BJ (cell line): ENCODE measurements around the gene N4BP2L2. TPM values are rescaled to one million over a fixed set of nuclear protein-coding genes. Genes with fewer than 3 reads are reported as not detected.
A peak's percentile ranks its signal among the peaks of the same experiment; 100 is the strongest.

Experiments used
- CTCF ChIA-PET: fragments of 350-600 bp; formaldehyde crosslinking; extraction: SDS; loops from one replicate; lab custom pipeline; 2021; ENCODE audit warnings: antibody characterized with exemption, inconsistent platforms; lab: Yijun Ruan, JAX
- POLR2A ChIA-PET: fragments of 300-600 bp; sonication (Branson Sonifier 250); formaldehyde crosslinking; extraction: SDS; loops from one replicate; lab custom pipeline; 2021; ENCODE audit warnings: antibody characterized with exemption; lab: Charles Lee
- DNase-seq: peaks from one replicate; pipeline ENCODE4 v3.0.0-alpha.2; 2011; ENCODE audit warnings: low read depth
- H3K27me3 ChIP-seq: 2 replicates; pipeline ENCODE4 v1.6.0; 2011; ENCODE audit warnings: low read length; ENCODE audit not compliant: control insufficient read depth, insufficient read depth
- H3K36me3 ChIP-seq: 2 replicates; pipeline ENCODE4 v1.5.1; 2011; ENCODE audit warnings: low read length; ENCODE audit not compliant: control insufficient read depth, insufficient read depth
- H3K4me3 ChIP-seq: 2 replicates; pipeline ENCODE4 v1.5.1; 2011; ENCODE audit warnings: low read depth, mild to moderate bottlenecking, control low read depth, low read length
- polyA plus RNA-seq: library from polyadenylated mRNA; depleted of rRNA; stranded (reverse); fragments of >200 nt; gene quantifications from 2 replicates; pipeline ENCODE4 v1.2.3, GENCODE V29; 2011
- TF ChIP-seq, protein P1 (sequence below): IDR thresholded peaks from 2 replicates; pipeline ENCODE4 v1.5.1; 2011; ENCODE audit warnings: low read depth, mild to moderate bottlenecking, control low read depth, inconsistent platforms, low read length, moderate library complexity; ENCODE audit not compliant: insufficient read depth

N4BP2L2 gene
- polyA plus RNA-seq, 1 experiment, result 16.5 TPM

DNA sequence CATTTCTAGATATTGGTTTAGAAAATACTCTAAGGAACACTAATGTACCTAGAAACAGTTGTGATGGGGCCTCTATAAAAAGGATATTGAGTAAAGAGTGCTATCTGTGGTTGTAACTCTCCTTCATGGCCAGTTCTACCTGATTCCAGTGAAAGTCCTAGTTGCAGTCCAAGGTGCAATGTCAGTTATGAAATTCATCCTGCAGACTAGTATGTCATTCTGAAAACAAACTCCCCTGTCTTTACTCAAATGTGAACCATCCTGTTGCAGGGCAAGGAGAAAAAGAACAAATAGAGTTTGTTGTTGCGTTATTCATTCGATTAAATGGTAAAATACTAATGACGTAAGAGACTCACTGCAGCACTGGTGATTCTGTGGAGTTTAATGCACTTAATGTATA, 92.4 kb downstream of the N4BP2L2 start:
- no peaks in the 10 kb centered on the region for H3K36me3 ChIP-seq
- TF ChIP-seq, protein P1, sequence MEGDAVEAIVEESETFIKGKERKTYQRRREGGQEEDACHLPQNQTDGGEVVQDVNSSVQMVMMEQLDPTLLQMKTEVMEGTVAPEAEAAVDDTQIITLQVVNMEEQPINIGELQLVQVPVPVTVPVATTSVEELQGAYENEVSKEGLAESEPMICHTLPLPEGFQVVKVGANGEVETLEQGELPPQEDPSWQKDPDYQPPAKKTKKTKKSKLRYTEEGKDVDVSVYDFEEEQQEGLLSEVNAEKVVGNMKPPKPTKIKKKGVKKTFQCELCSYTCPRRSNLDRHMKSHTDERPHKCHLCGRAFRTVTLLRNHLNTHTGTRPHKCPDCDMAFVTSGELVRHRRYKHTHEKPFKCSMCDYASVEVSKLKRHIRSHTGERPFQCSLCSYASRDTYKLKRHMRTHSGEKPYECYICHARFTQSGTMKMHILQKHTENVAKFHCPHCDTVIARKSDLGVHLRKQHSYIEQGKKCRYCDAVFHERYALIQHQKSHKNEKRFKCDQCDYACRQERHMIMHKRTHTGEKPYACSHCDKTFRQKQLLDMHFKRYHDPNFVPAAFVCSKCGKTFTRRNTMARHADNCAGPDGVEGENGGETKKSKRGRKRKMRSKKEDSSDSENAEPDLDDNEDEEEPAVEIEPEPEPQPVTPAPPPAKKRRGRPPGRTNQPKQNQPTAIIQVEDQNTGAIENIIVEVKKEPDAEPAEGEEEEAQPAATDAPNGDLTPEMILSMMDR, result no peak
- ChIA-PET CTCF (no interaction called here), POLR2A (no interaction called here)
- DNase-seq, result no peak
- H3K4me3 ChIP-seq, result no peak overlapping the region
- H3K27me3 ChIP-seq, result no peaks in the 10 kb centered on the region

DNA sequence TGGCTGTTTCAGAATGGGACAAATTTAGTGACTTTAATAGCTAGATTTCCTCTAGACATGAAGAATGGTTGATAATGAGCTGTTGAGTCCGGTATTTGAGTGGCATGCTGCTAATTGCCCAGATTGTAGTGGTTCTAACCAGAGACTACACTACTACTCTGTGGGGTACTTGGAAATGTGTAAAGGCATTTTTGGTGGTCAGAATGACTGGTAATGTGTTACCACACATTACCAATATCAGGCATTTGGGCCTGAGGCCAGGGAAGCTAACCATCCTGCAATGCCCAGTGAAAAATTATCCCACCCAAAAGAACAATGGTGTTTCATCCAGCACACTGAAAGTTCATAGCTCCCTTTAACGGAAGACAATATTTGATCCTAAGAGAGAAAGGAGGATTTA, 93.1 kb downstream of the N4BP2L2 start:
- Histone ChIP-seq H3K36me3 (no peaks in the 10 kb centered on the region), H3K27me3 (no peaks in the 10 kb centered on the region), H3K4me3 (no peak overlapping the region)
- ChIA-PET CTCF (no interaction called here), POLR2A (no interaction called here)
- TF ChIP-seq, protein P1, result no peak
- DNase-seq, result no peak

DNA sequence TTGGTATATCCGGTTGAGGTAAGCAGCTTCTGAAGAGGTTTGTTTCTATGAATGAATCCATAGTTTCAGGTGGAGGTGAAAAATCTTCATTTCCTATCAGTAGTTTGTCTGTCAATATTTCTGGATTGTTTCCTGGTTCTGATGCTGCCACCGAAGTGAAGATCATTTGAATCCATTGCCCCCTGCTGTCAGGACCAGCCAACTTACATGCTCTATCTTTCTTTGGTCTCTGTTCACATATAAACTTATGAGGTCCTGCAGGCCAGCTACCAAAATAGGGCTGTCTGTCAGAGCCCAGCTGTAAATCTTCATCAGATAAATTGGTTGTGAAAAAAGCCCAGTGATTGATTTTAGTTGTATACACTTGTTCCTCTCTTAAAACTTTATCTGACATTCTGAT, 95.5 kb downstream of the N4BP2L2 start:
- DNase-seq, result no peak
- ChIA-PET CTCF (interaction anchor here (0.8 to 1.8 kb wide), 3 partner anchors 10 to 197 kb away, joined by 3 to 4 read pairs (median 4); no protein-coding TSS in a partner anchor), POLR2A (no interaction called here)
- H3K27me3 ChIP-seq, result no peaks in the 10 kb centered on the region
- TF ChIP-seq, protein P1, result peak; percentile 16; the same call in 1 of the 2 replicates
- no peaks in the 10 kb centered on the region for H3K36me3 ChIP-seq
- H3K4me3 ChIP-seq, result no peak overlapping the region

- CTCF ChIA-PET, result interaction anchor here (1.0 to 1.1 kb wide), 2 partner anchors 10 to 55 kb away, joined by 3 to 5 read pairs; no protein-coding TSS in a partner anchor
- TF ChIP-seq, protein P1, result no peak
- POLR2A ChIA-PET, result no interaction called here
These were observed 99.7 kb downstream of the N4BP2L2 start for GRCh38 chr13:32438871-32439270.

GRCh38 chr13:32432856-32433255, 105.7 kb downstream of the N4BP2L2 start:
- CTCF ChIA-PET, result no interaction called here
- DNase-seq, result no peak
- Histone ChIP-seq H3K27me3 (no peaks in the 10 kb centered on the region), H3K36me3 (no peaks in the 10 kb centered on the region), H3K4me3 (no peak overlapping the region)
- TF ChIP-seq, protein P1, result no peak
- POLR2A ChIA-PET, result no interaction called here

More at GRCh38 chr13:32438871-32439270, 99.7 kb downstream of the N4BP2L2 start:
- no peak overlapping the region for H3K4me3 ChIP-seq
- no peaks in the 10 kb centered on the region for H3K27me3 ChIP-seq
- DNase-seq, result no peak
- no peaks in the 10 kb centered on the region for H3K36me3 ChIP-seq
